ENCODE results near the gene GID8. TPM values are rescaled to one million over a fixed set of nuclear protein-coding genes. Genes with fewer than 3 reads are reported as not detected.

The GID8 gene
- total RNA-seq, 1 experiment from 2014 or later, result 64.3 TPM

DNA sequence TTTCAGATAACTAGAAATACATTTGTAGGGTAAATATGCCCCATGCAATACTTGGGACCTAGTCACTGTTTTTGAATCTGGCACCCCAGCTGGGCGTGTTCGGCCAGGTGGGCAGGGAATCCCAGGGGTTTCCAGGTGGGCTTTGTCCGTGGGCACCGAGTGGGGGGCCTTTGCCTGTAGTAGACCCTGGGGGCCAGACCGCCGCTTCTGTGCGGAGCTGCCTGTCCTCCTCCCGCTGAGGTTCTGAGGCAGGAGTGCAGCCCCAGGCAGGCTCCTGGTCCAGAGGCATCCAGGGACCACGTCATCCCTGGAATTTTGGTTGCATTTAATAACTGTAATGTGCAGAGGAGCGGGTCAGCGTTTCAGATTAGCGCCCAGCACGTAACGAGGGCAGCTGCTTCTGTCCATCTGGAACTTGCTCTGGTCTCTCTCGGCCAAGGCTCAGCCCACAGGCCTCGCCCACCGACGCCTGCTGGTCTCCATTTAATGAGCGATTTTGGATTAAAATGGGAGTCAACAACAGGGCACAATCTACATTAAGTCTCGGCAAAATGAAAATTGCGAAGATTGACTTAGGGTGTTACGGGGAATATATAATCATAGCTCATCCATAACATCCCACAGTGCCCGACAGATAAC, 56.0 kb downstream of the GID8 start:
- no peak overlapping the region for H3K4me3 Mint-ChIP-seq (ENCODE audit: low read depth, unreplicated experiment)
- TF ChIP-seq CTCF (IDR thresholded peaks at IDR 0.05; ENCODE audit: unreplicated experiment), result no peak
- DNase-seq, result no peak
- no peaks in the 10 kb centered on the region for H3K9me3 Mint-ChIP-seq (ENCODE audit: low read depth, unreplicated experiment)
- CTCF ChIA-PET, result no interaction called here
- intact Hi-C loops (cut with micrococcal nuclease; ENCODE audit: unreplicated experiment), result no loop called here
- no peaks in the 10 kb centered on the region for H3K36me3 Mint-ChIP-seq (ENCODE audit: insufficient read depth, unreplicated experiment)
- H3K27ac Mint-ChIP-seq (ENCODE audit: unreplicated experiment), result no peak overlapping the region
- peaks cover 99% of the 10 kb centered on the region for H3K27me3 Mint-ChIP-seq (ENCODE audit: unreplicated experiment)
- no TSS peak for BruUV-seq (replicated peaks)
- peaks cover 7% of the 10 kb centered on the region for H3K4me1 Mint-ChIP-seq (ENCODE audit: low read depth, unreplicated experiment)

DNA sequence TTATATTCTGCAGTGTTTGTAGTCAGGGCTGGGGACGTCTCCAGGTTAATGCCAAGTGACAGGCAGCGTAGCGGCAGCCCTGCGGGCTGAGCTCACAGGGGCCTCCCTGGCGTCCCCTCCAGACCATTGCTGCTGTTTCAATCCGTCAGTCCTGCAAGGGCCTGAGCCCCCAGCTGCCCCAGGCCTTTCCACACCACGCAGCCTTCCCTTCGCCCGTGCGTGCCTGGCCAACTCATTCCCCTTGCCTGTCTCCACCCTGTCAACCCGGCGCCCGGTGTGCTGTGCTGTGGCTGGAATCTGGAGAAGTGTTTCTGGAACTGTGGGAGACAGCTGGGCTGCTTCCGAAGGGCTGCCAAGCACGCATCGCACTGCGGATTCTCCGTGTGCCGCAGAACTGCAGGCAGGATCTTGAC, 56.9 kb downstream of the GID8 start:
- H3K27me3 Mint-ChIP-seq (ENCODE audit: unreplicated experiment), result peaks cover 99% of the 10 kb centered on the region
- no TSS peak for BruUV-seq (replicated peaks)

GRCh38 chr20:62995481-62995880, 57.5 kb downstream of the GID8 start:
- no peak for TF ChIP-seq CTCF (IDR thresholded peaks at IDR 0.05; ENCODE audit: unreplicated experiment)
- Mint-ChIP-seq H3K36me3 (ENCODE audit: insufficient read depth, unreplicated experiment) (no peaks in the 10 kb centered on the region), H3K4me1 (ENCODE audit: low read depth, unreplicated experiment) (peaks cover 7% of the 10 kb centered on the region), H3K4me3 (ENCODE audit: low read depth, unreplicated experiment) (no peak overlapping the region), H3K9me3 (ENCODE audit: low read depth, unreplicated experiment) (no peaks in the 10 kb centered on the region), H3K27me3 (ENCODE audit: unreplicated experiment) (peaks cover 99% of the 10 kb centered on the region), H3K27ac (ENCODE audit: unreplicated experiment) (no peak overlapping the region)
- no peak for DNase-seq
- no TSS peak for BruUV-seq (replicated peaks)
- intact Hi-C loops (cut with micrococcal nuclease; ENCODE audit: unreplicated experiment), result no loop called here
- CTCF ChIA-PET, result interaction anchor here (0.7 to 1.0 kb wide), 3 partner anchors 26 to 120 kb away, joined by 3 read pairs; no protein-coding TSS in a partner anchor

More for the DNA sequence above, 56.9 kb downstream of the GID8 start:
- DNase-seq, result no peak
- TF ChIP-seq CTCF (IDR thresholded peaks at IDR 0.05; ENCODE audit: unreplicated experiment), result no peak
- CTCF ChIA-PET, result interaction anchor here (0.9 kb wide), 1 partner anchor 25 kb away, joined by 3 read pairs; no protein-coding TSS in a partner anchor
- peaks cover 7% of the 10 kb centered on the region for H3K4me1 Mint-ChIP-seq (ENCODE audit: low read depth, unreplicated experiment)
- intact Hi-C loops (cut with micrococcal nuclease; ENCODE audit: unreplicated experiment), result no loop called here
- no peaks in the 10 kb centered on the region for H3K9me3 Mint-ChIP-seq (ENCODE audit: low read depth, unreplicated experiment)
- no peaks in the 10 kb centered on the region for H3K36me3 Mint-ChIP-seq (ENCODE audit: insufficient read depth, unreplicated experiment)
- H3K4me3 Mint-ChIP-seq (ENCODE audit: low read depth, unreplicated experiment), result no peak overlapping the region
- H3K27ac Mint-ChIP-seq (ENCODE audit: unreplicated experiment), result no peak overlapping the region

DNA sequence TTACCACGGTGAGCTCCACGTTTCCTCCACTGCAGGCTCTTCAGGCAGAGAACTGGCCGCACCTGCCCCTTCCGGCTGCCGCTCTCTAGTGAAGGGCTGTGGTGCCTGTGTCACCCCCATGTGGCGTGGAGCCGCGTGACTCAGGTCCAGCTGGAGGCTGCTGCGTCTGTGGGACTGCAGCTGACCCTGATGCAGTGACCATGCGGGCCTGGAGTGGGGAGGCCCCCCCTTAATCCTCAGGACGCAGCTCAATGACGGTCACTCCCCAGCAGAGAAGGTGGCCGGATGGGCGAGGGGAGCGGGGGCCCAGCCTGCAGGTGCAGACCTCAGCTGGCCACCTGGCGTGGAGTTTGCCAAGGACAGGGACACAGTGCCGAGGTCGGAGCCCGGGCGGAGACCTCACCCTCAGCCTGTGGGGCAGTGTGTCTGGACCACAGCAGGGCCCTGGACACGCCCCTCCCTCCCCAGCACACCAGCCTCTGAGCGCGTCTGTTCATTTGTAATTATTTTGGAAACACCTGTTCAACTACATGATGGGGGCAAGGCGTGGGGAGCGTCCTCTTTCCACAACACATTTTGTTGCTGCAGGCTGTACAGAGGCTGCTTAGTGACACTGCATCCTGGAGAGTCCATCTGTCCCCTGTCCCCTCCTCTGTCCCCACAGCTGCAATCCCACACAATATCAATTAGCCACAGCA, 58.1 kb downstream of the GID8 start:
- BruUV-seq (replicated peaks), result no TSS peak
- H3K27me3 Mint-ChIP-seq (ENCODE audit: unreplicated experiment), result peaks cover 99% of the 10 kb centered on the region
- CTCF ChIA-PET, result interaction anchor here (0.6 to 1.0 kb wide), 4 partner anchors 21 to 121 kb away, joined by 3 to 7 read pairs (median 3); no protein-coding TSS in a partner anchor

More for the DNA sequence above, 58.1 kb downstream of the GID8 start:
- Mint-ChIP-seq H3K36me3 (ENCODE audit: insufficient read depth, unreplicated experiment) (no peaks in the 10 kb centered on the region), H3K27ac (ENCODE audit: unreplicated experiment) (no peak overlapping the region), H3K4me3 (ENCODE audit: low read depth, unreplicated experiment) (no peak overlapping the region), H3K9me3 (ENCODE audit: low read depth, unreplicated experiment) (no peaks in the 10 kb centered on the region), H3K4me1 (ENCODE audit: low read depth, unreplicated experiment) (peaks cover 7% of the 10 kb centered on the region)
- no peak for DNase-seq
- TF ChIP-seq CTCF (IDR thresholded peaks at IDR 0.05; ENCODE audit: unreplicated experiment), result no peak
- intact Hi-C loops (cut with micrococcal nuclease; ENCODE audit: unreplicated experiment), result no loop called here

All from Calu3 (cell line).